Activated T-helper 2 cell treated with anti-CD3 and anti-CD28 coated beads, Interferon-gamma antibody, Interleukin-2, Interleukin-4, amounts not matched to agents 10 μg/mL and 5 μg/mL and 100 μg/mL, durations not matched to agents 14 hours and 24 hours and 36 hours (primary cell): ENCODE measurements around the gene ARHGAP31. TPM values are rescaled to one million over a fixed set of nuclear protein-coding genes. Genes with fewer than 3 reads are reported as not detected.
"Not testable (repeated sequence)": the region's sequence is repeated elsewhere in the genome, so short reads cannot be mapped to it uniquely, and the experiment has no call there.

ENCODE experiments used
- DNase-seq: peaks from one replicate; pipeline ENCODE4 v3.0.0; 2021; ENCODE audit warnings: low spot score
- H3K27ac Mint-ChIP-seq: one replicate; pipeline ENCODE4 v1.8.0; 2021; ENCODE audit warnings: mixed read lengths
- H3K27me3 Mint-ChIP-seq: one replicate; pipeline ENCODE4 v1.8.0; 2021; ENCODE audit warnings: low read depth, mixed read lengths
- H3K36me3 Mint-ChIP-seq: one replicate; pipeline ENCODE4 v1.8.0; 2021; ENCODE audit warnings: low read depth, mixed read lengths
- H3K4me1 Mint-ChIP-seq: one replicate; pipeline ENCODE4 v1.8.0; 2021; ENCODE audit warnings: low read depth, mixed read lengths
- H3K4me3 Mint-ChIP-seq: one replicate; pipeline ENCODE4 v1.8.0; 2021; ENCODE audit warnings: low read depth, mild to moderate bottlenecking, moderate library complexity, mixed read lengths
- H3K9me3 Mint-ChIP-seq: one replicate; pipeline ENCODE4 v1.8.0; 2021; ENCODE audit warnings: mixed read lengths
- intact Hi-C: fragments of 100-400 bp; cut with micrococcal nuclease; formaldehyde crosslinking; loops from one replicate; pipeline ENCODE4 v1.15.1; 2023
- total RNA-seq: library from RNA; stranded (reverse); gene quantifications from 2 replicates; pipeline ENCODE4 v1.2.3, GENCODE V29; 2022

The ARHGAP31 gene
- total RNA-seq, 1 donor from 2014 or later, result 13.2 TPM

DNA sequence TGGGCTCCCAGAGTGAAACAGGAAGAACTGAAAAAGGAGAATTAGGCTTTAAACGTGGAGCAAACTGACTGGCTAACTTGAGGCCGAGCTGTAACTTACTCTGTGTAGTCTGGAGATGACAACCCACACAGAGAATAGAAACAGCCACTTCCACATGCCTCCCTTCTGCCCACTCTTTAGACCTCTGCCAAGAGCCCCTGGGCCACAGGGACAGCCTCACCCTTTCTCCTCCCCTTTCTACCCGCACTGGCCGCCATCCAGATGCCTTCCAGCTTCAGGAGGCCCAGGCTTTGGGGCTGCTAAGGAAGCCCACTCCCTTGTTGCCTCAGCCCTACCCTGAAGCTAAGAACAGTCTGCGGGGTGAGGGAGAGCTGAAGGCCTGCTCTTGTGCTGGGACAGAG is 6.8 kb downstream of the ARHGAP31 start:
- Mint-ChIP-seq H3K4me3 (no peak overlapping the region), H3K27ac (no peak overlapping the region), H3K4me1 (peaks cover 47% of the 10 kb centered on the region), H3K36me3 (peaks cover 34% of the 10 kb centered on the region), H3K27me3 (peaks cover 2% of the 10 kb centered on the region), H3K9me3 (no peaks in the 10 kb centered on the region)
- no peak for DNase-seq
- intact Hi-C loops, result no loop called here

DNA sequence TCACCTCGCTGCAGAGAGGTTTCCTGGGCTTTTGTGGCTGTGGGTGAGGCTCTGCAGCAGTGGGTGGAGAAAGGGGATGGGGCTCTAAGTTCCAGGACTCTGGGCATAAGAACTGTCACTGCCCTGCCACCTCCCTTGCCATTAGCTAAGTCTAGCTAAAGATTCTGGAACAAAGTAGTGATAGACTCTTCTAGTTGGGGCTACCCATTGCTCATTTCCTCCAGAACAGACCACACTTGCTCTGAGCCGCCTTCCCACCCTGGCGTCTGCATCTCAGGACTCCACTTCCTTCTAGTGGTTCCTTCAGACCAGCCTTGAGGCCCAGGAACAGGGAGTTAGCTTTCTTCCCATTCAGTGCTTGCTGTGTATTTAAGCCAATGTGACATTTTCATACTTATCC is 7.5 kb downstream of the ARHGAP31 start:
- Mint-ChIP-seq H3K27me3 (peaks cover 2% of the 10 kb centered on the region), H3K4me1 (peaks cover 41% of the 10 kb centered on the region), H3K4me3 (no peak overlapping the region), H3K9me3 (no peaks in the 10 kb centered on the region), H3K36me3 (peaks cover 34% of the 10 kb centered on the region), H3K27ac (no peak overlapping the region)
- intact Hi-C loops, result no loop called here
- no peak for DNase-seq

DNA sequence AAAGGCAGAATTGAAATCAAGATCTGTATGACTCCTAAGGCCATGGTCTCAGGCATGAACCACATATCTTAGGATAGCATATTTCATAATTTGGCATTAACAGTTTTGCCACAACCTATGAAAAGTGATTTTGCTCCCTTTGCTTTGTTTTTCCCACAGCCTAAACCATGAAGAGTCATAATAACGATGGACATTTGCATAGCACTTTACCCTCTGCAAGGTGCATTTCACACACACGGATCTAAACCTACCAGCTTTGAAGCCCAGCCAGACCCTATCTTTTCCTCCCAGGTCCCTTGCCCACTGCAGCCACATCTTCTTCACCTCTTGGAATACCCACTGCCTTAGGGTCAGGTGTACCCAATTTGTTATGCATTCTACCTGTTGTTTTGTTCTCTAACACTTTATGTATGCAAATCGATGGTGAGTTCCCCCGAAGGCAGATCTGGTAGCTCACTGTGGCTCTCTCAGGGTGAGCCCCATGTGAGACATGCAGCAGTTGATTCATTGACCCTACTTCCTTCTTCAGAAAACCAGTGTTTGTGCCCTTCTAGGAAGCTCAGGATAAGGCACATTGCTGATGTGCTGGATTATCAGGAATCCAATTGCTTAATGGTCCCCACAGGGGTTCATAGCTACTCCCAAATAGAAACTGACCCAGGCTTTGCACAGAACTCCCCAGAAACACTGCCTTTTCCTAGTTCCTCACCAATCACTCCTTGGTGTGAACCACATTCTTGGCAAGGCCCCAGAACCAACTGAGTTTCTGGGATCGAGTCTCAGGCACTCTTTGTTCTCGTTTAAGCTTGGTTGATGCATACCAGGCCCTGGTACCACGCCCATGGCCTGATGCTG is 8.7 kb downstream of the ARHGAP31 start:
- Mint-ChIP-seq H3K27me3 (peaks cover 2% of the 10 kb centered on the region), H3K4me3 (no peak overlapping the region), H3K9me3 (no peaks in the 10 kb centered on the region), H3K36me3 (peaks cover 27% of the 10 kb centered on the region), H3K4me1 (peaks cover 29% of the 10 kb centered on the region), H3K27ac (no peak overlapping the region)
- no peak for DNase-seq
- intact Hi-C loops, result no loop called here

DNA sequence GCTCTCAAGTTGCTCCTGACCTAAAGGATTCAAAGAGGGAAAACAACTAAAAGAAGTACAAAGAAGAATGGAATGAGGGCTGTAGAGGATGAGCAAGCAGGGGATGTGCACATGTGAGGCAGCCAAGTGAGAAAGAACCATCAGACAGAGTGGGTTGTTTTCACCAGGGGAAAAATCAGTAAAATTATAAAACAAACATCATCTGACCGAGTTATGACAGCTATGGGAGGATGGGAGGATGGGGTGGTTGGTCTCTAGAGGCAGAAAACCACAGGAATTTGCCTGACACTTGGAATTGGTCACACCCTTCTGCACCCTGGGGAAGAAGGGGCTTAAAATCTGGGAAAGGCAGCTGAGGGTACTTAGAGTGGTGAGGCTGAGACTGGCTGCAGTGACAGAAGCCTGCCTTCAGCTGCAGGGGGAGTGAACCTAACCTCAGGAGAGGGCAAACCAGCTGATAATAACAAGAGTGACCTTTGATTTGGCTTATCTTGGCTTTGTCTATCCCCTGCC is 10.1 kb downstream of the ARHGAP31 start:
- no peaks in the 10 kb centered on the region for H3K27me3 Mint-ChIP-seq
- peaks cover 23% of the 10 kb centered on the region for H3K4me1 Mint-ChIP-seq
- no peak for DNase-seq
- intact Hi-C loops, result no loop called here
- no peak overlapping the region for H3K27ac Mint-ChIP-seq
- H3K4me3 Mint-ChIP-seq, result no peak overlapping the region
- H3K9me3 Mint-ChIP-seq, result no peaks in the 10 kb centered on the region
- peaks cover 18% of the 10 kb centered on the region for H3K36me3 Mint-ChIP-seq

DNA sequence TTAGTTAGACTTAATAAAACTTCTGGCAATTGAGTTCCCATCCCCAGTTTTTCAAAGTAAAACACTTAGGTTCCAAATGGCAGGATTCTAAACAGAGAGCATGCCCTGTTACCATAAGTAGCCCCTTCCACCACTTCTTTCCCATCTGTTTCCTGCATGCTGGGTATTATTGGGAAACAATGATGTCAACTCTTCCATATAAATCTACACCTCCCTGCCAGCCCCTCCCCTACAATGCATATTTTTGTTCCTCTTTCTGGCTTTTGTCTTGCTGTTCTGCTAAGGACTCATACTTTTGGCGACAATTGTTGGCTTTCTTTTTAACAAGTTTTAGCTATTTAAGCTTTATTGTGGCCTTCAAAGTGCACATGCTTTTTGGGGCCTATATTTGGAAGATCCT is 11.1 kb downstream of the ARHGAP31 start:
- peaks cover 3% of the 10 kb centered on the region for H3K27me3 Mint-ChIP-seq
- H3K4me3 Mint-ChIP-seq, result no peak overlapping the region
- no peak overlapping the region for H3K27ac Mint-ChIP-seq
- H3K4me1 Mint-ChIP-seq, result peaks cover 24% of the 10 kb centered on the region
- no peak for DNase-seq
- intact Hi-C loops, result no loop called here
- H3K36me3 Mint-ChIP-seq, result peaks cover 18% of the 10 kb centered on the region
- H3K9me3 Mint-ChIP-seq, result no peaks in the 10 kb centered on the region

DNA sequence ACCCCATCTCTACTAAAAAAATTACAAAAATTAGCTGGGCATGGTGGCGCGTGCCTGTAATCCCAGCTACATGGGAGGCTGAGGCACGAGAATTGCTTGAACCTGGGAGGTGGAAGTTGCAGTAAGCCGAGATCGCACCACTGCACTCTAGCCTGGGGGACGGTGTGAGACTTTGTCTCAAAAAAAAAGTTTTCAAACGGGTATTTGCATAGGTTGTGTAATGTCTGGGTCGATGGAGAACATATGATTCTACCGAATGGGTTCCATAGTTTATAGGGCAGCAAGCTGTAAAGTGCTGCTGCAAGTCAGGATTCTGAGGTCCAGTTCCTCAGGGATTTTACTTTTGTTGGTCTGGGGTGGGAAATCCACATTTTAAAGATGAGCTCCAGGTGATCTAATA is 12.2 kb downstream of the ARHGAP31 start:
- H3K4me3 Mint-ChIP-seq, H3K27me3 Mint-ChIP-seq, intact Hi-C loops, DNase-seq, H3K9me3 Mint-ChIP-seq, H3K27ac Mint-ChIP-seq: not testable (repeated sequence)
- Mint-ChIP-seq H3K36me3 (peaks cover 18% of the 10 kb centered on the region), H3K4me1 (peaks cover 26% of the 10 kb centered on the region)

DNA sequence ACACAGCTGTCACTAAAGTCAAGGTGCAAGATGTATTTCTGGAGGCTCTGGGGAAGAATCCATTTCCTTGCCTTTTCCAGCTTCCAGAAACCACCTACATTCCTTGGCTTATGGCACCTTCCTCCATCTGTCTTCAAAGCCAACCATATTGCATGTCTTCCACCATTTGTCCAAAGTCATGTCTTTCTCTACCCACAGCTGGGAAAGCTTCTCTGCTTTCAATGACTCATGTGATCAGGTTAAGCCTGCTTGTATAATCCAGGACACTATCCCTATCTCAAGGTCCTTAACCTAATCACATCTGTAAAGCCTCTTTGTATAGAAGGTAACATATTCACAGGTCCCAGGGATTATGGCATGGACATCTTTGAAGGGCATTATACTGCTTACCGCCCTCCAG is 14.2 kb downstream of the ARHGAP31 start:
- no peaks in the 10 kb centered on the region for H3K9me3 Mint-ChIP-seq
- peaks cover 3% of the 10 kb centered on the region for H3K27me3 Mint-ChIP-seq
- H3K27ac Mint-ChIP-seq, result no peak overlapping the region
- intact Hi-C loops, result no loop called here
- H3K4me3 Mint-ChIP-seq, result no peak overlapping the region
- DNase-seq, result no peak
- H3K36me3 Mint-ChIP-seq, result peaks cover 8% of the 10 kb centered on the region
- peaks cover 18% of the 10 kb centered on the region for H3K4me1 Mint-ChIP-seq

DNA sequence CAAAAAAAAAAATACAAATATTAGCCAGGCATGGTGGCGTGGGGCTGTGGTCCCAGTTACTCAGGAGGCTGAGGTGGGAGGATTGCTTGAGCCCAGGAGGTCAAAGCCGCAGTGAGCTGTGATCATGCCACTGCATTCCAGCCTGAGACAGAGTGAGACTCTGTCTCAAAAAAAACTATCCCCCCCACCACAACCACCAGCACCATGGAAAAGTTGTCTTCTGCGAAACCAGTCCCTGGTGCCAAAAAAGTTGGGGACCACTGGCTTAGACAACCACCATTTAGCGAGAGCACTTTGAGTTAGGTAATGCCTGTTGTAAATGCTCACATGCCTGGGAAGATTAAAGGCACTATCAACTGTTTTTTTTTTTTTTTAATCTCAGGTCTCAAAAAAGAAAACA is 15.4 kb downstream of the ARHGAP31 start:
- peaks cover 6% of the 10 kb centered on the region for H3K27me3 Mint-ChIP-seq
- H3K9me3 Mint-ChIP-seq, result no peaks in the 10 kb centered on the region
- peaks cover 15% of the 10 kb centered on the region for H3K36me3 Mint-ChIP-seq
- H3K4me1 Mint-ChIP-seq, result peaks cover 14% of the 10 kb centered on the region
- H3K4me3 Mint-ChIP-seq, result no peak overlapping the region
- intact Hi-C loops, result no loop called here
- H3K27ac Mint-ChIP-seq, result no peak overlapping the region
- DNase-seq, result no peak

DNA sequence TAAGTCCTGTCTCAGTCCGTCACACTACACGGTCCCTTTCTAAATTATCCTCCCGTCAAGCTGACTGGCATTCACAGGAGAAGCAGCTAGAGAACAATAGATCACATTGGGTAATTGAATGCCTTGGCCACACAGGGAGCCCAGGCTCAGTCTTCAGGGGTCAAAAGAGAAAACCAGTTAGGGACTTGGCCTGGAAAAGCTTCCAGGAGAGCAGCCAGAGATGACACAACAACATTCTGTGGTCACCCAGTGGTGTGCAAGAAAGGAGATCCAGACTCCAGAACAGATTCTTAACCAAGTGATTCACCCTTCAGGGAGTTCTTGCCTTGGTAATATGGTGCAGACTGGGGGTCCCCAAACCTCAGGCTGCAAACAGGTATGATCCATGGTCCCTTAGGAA is 15.9 kb downstream of the ARHGAP31 start:
- Mint-ChIP-seq H3K4me1 (peaks cover 14% of the 10 kb centered on the region), H3K36me3 (peaks cover 12% of the 10 kb centered on the region), H3K4me3 (no peak overlapping the region), H3K27me3 (peaks cover 6% of the 10 kb centered on the region), H3K9me3 (no peaks in the 10 kb centered on the region), H3K27ac (no peak overlapping the region)
- intact Hi-C loops, result loop anchor here (2.0 kb wide), 1 partner anchor 15 kb away; the partner anchor contains the start of gene ARHGAP31
- no peak for DNase-seq

DNA sequence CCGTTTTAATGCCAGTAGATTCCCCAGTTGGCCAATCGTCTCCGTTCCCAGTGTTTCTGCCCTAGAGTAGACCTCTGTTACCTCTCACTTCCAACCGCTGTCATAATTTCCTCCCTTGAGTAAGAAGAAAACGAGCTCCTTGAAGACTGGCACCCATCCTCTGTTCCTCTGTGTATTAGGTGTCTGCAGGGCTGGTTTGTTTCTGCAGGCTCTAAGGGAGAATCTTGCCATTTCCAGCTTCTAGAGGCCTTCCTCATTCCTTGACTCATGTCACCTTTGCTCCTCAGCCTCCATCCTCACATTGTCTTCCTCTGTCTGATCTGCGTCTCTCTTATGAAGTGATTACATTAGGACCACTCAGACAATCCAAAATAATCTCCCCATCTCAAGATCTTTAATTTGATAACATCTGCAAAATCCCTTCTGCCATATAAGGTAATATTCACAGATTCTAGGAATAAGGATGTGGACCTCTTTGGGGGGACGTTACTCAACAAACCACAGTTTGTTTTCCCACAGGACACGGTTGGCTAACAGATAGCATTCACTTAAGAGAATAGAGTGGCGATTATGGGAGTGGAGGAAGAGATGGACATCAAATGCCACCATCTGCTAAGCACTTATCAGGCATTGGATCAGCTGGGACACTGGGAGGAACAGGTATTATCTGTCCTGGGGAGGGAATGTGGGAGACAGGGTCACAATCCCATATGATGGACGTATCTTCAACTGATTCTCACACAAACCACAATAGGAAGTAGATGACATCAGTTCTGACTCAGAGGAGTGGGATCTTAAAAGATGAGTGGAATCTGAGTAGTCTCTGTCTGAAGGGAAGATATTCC is 17.1 kb downstream of the ARHGAP31 start:
- intact Hi-C loops, result loop anchor here (2.0 kb wide), 1 partner anchor 17 kb away; the partner anchor contains the start of gene ARHGAP31
- H3K27me3 Mint-ChIP-seq, result peaks cover 6% of the 10 kb centered on the region
- H3K9me3 Mint-ChIP-seq, result no peaks in the 10 kb centered on the region
- H3K36me3 Mint-ChIP-seq, result peaks cover 11% of the 10 kb centered on the region
- no peak for DNase-seq
- no peak overlapping the region for H3K27ac Mint-ChIP-seq
- H3K4me1 Mint-ChIP-seq, result peaks cover 14% of the 10 kb centered on the region
- H3K4me3 Mint-ChIP-seq, result no peak overlapping the region

DNA sequence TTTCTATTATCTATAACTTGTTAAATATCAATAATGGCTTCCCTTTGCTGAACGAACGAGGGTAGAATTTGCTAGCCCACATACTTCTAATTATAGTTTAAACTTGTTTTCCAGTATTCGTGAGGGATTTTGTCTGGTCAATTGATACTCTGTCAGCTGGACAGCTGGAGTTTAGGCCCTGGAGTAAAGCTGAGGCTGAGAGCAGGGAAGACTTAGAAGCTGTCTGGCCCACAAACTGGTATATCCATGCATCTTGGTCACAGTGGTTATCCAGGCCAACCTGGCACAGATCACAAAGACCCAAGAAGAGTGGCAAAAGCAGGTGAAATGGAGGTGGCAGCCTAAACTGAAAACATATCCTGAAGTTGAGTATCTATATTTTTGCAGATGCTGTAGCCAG is 19.3 kb downstream of the ARHGAP31 start:
- Mint-ChIP-seq H3K27me3 (peaks cover 9% of the 10 kb centered on the region), H3K27ac (no peak overlapping the region), H3K4me1 (peaks cover 14% of the 10 kb centered on the region), H3K4me3 (no peak overlapping the region), H3K9me3 (no peaks in the 10 kb centered on the region), H3K36me3 (peaks cover 11% of the 10 kb centered on the region)
- intact Hi-C loops, result no loop called here
- DNase-seq, result no peak

DNA sequence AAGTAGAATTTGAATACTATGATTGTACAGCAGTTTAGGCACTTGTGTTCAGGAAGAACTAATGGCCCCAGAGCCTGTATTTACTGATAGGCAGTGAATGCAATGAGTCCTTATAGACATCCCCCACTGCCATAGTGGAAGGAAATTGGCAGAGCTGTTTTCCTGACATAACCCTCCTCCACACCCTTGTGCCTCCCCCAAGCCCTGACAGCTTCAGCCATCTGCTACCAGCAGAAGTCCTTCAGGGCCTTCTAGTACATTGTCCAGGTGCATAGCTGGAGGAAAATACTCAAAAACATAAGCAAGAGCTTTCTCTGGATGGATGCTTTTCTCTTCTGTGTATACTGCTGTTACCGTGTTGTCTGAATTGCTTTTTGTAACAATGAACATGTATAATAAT is 20.6 kb downstream of the ARHGAP31 start:
- Mint-ChIP-seq H3K9me3 (no peaks in the 10 kb centered on the region), H3K4me3 (no peak overlapping the region), H3K36me3 (peaks cover 11% of the 10 kb centered on the region), H3K27me3 (peaks cover 8% of the 10 kb centered on the region), H3K27ac (no peak overlapping the region), H3K4me1 (peaks cover 19% of the 10 kb centered on the region)
- intact Hi-C loops, result no loop called here
- no peak for DNase-seq
